ENCODE results near the gene DUSP10.
A peak's percentile ranks its signal among the peaks of the same experiment; 100 is the strongest.

DUSP10 gene

GRCh38 chr1:221712776-221713431 is 29.0 kb downstream of the DUSP10 start:
- DNase-seq (ENCODE audit: low spot score): no peak

- DNase-seq (ENCODE audit: low spot score): no peak
Observed at GRCh38 chr1:221712198-221712684, 29.6 kb downstream of the DUSP10 start.

GRCh38 chr1:221711656-221712055 is 30.2 kb downstream of the DUSP10 start:
- DNase-seq (ENCODE audit: low spot score): no peak

GRCh38 chr1:221711063-221711577 is 30.8 kb downstream of the DUSP10 start:
- no peak for DNase-seq (ENCODE audit: low spot score)

DNA sequence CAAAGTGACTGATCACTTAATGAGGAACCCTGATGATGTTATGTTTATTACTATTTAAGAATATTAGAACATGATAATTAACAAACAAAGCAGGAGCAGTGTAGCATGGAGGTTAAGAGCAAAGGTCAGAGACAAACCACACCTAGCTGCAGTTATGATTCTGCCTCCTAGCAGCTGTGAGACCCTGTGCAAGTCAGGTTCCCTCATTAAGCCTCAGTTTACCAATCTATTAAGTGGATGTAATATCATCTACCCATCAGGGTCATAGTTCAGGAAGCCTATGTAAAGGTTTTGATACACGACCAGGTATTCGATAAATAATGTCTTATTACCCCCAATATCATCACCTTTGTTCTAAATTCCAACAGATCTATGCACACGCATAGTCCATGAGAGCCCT is 32.0 kb downstream of the DUSP10 start:
- DNase-seq (ENCODE audit: low spot score): no peak

- peak; percentile 90 for DNase-seq (ENCODE audit: low spot score)
Observed at GRCh38 chr1:221708987-221709386, 32.9 kb downstream of the DUSP10 start.

DNA sequence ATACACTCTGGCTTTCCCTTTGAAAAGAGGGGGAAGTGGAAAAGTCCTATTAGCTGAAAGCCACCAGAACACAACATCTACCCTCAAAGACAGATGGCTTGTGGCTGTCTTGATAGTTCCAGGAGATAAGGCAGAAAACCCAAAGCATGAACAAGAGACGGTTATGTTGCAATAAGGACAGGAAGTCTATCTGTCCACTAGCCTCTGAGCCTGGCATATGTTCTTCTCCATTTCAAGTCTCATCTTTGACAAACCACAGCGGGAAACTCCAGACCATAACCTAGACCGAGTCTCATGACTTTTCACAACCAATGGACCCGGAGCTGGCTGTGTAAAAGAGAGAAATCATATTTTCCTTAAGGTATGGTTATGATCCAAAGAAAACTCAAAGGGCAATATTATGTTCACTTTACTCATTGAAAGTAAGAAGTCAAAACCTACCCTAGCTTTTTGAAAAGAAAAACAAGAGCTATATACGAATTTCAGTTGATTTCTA is 33.8 kb downstream of the DUSP10 start:
- DNase-seq (ENCODE audit: low spot score): peak; percentile 67

DNA sequence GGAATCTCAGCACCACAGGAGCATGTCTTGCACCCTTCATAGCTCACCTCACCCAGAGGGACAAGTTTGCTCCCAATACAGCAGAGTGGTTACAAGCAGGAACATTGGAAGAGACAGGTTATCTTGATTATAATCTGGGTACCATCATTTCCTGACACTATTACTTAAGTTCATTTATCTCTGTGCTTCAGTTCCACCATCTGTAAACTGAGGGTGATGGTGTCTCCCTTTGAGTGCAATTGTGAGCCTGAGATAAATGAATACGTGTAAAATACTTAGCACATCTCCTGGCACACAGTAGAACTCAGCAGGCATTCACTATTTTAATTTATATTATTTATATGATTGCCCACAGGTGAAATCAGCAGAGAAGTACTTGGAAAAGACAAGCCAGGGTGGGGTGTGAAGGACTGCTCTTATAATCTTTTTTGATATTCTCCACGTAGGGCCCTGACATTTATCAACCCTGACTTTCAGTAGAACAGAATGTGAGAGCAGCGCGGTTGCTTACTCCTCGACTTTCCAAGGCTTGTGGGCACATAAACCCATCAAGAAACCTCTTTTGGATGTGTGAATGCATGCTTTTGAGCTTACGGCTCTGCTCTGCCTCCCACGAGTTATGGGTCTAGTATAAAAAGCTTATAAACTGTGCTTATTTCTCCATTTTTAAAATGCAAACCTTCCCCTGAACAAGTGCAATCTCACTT is 34.9 kb downstream of the DUSP10 start:
- no peak for DNase-seq (ENCODE audit: low spot score)

GRCh38 chr1:221706191-221706590 is 35.7 kb downstream of the DUSP10 start:
- no peak for DNase-seq (ENCODE audit: low spot score)

DNA sequence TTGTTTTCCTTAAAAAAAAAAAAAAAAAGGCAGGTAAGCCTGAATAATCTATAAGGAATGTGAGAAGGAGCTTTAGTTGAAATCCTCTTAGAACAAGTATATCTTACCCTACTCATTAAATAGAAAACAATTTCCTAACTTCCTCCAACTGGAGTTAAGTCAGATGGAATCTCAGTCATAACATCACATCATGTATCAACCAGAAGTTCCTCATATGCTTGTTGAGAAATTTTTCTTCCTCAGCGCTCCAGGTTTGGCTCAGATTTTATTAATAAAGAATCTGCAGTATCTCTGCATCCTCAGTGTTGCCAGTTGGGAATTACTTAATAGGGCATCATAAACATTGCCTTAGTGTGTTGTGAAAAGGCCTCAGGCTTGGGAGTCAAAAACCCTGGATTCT is 37.6 kb downstream of the DUSP10 start:
- DNase-seq (ENCODE audit: low spot score): no peak

DNA sequence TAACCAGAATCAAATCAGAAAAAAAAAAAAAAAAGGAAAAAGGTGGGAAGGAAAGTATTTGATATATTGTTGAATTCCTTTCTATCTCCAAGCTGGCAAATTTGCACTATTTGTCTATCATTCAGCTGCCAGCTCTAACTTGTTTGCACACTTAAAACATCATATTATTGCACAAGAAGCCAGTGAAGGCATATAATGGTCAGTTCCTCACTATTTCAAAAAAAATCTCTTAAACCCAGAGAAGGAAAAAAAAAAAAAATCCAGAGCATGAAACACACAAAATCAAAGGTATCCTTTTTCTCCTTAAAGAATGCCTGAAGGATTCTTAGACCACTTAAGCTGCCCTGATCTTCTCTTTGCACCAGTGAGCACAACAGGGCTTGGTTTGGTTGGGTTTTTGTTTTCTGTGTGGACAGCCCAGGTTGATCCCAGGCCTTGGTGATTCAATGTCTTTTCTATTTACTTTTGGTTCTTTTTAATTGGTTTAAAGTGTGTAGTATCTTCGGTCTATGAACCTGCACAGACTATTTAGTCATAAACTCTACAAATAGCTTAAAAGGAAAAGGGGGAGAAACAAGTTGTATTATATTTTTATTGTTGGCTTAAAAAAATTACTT is 40.2 kb downstream of the DUSP10 start:
- DNase-seq (ENCODE audit: low spot score): no peak

DNA sequence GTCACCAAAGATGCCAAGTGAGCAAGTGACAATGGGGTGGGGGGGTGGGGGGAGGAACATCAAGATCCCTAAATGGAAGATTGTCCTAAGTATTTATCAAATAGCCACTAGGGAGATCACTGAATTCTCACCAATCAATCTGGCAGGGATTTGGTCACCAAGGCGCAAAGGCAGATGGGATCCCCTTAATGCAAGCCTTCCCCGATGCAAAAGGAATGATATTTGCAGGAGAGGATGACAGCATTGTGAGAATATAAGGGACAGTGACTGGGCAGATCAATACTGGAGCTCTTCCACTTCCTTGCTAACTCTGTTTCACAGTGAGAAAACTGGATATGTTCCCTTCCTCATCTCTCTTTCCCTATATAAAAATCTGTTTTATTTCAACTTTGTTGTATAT is 40.9 kb downstream of the DUSP10 start:
- no peak for DNase-seq (ENCODE audit: low spot score)

DNA sequence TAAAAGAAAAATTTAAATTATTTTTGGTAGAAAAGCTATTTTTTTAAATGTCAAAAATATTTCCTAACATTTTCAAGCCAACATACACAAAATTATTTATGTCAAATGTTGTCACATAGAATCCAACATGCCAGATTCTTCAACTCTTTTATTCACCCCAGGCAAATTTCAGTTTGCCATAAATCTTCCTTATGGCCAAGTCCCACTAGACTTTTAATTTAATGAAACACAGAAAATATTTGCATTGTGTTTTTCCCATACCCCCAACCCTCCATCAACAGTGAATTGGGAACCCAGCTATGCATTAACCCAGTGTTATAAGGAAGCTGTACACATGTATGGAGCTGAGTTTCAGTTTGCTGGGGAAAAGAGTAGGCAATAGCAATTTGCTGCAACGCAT is 41.4 kb downstream of the DUSP10 start:
- no peak for DNase-seq (ENCODE audit: low spot score)

GRCh38 chr1:221699978-221700519 is 41.8 kb downstream of the DUSP10 start:
- no peak for DNase-seq (ENCODE audit: low spot score)

DNA sequence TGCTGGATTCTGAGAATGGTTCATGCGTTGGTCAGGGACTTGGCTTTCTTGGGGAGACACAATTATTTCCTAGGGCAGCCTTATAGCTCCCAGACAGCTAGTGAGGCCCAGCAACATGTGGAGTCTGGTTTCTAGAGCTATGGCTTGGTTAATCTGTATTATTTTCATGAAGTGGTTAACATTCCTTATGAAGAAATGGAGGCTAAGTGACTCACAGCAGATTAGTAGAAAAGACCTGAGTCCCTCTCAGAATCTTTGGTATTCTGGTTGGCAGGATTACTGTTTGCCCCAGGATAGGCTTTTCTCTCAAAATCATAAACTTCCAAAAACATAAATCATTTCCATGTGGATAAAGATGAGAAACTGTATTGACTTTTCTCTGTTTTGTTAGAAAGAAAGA is 42.3 kb downstream of the DUSP10 start:
- no peak for DNase-seq (ENCODE audit: low spot score)

DNA sequence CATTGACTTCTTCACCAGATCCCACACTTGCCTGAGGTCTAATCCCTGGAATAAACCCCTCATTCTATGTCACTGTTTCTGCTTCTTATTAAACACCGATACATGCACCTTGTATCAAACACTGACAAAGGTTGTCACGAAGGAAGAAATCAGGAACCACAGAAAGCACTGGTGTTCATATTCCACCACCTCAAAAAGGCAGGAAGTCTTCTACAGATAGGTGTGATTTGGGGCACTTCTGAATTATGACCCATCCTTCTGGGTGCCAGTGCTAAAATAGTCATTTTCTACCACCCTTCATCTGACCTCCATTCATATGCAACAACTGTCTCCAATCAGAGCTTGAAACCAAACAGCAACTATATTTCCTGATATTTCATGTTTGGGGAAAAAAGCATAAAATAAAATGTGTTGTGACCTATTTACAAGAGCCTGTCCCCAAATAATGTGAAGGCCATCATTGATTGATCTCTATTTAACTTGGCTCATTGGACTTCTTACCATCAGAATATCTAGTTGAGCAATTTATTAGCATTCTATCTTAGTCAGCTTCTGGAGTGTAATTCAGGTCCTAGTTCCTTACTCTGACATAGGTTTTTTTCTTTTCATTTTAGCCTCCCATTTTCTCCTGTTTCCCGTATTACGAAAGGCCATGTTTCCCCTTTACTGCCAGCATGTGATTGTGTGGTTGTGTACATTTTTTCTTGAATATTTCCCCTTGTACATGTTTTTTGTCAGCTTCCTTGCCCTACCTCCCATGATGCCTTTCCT is 43.1 kb downstream of the DUSP10 start:
- DNase-seq (ENCODE audit: low spot score): no peak

GRCh38 chr1:221697923-221698425 is 43.9 kb downstream of the DUSP10 start:
- DNase-seq (ENCODE audit: low spot score): no peak

- DNase-seq (ENCODE audit: low spot score): no peak
Observed at GRCh38 chr1:221696718-221697461, 45.0 kb downstream of the DUSP10 start.

DNA sequence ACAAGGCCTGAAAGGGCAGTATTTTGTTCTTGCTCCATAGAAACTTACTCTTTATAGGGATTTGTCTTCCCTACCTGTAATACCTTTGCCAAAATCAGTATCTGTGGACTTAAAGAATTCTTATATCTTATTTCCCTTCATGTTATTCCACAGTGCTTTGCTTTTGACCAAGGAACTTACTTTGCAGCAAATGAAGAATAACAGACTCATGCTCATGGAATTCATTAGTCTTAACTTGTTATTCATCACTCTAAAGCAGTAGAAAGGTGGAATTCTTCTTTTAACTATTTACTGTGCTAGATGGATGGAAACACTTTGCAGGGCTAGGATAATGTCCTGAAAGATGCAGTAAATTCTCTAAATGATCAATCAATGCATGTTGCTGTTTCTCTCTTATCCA is 45.9 kb downstream of the DUSP10 start:
- no peak for DNase-seq (ENCODE audit: low spot score)

GRCh38 chr1:221695301-221695700 is 46.6 kb downstream of the DUSP10 start:
- DNase-seq (ENCODE audit: low spot score): no peak

- no peak for DNase-seq (ENCODE audit: low spot score)
Observed at GRCh38 chr1:221694109-221694508, 47.8 kb downstream of the DUSP10 start.

Measured in putamen (tissue), 1 donor.